Measurements from ENCODE around the gene KIAA0513. TPM values are rescaled to one million over a fixed set of nuclear protein-coding genes. Genes with fewer than 3 reads are reported as not detected.

The KIAA0513 gene
- total RNA-seq, 1 donor from 2014 or later: 6.1 TPM

GRCh38 chr16:85133290-85133599 is 105.7 kb downstream of the KIAA0513 start:
- no peaks in the 10 kb centered on the region for H3F3A ChIP-seq (ENCODE audit: low read depth)
- no peaks in the 10 kb centered on the region for H3K27me3 ChIP-seq
- Mint-ChIP-seq H3K4me3 (no peak overlapping the region), H3K9me3 (no peaks in the 10 kb centered on the region), H3K27me3 (ENCODE audit: insufficient read depth, low read depth) (peaks cover 22% of the 10 kb centered on the region), H3K27ac (peak overlapping the region; percentile 92), H3K4me1 (peaks cover 40% of the 10 kb centered on the region), H3K36me3 (peaks cover 2% of the 10 kb centered on the region)
- H2AFZ ChIP-seq (replicated peaks): no peak overlapping the region
- H3K79me2 ChIP-seq (ENCODE audit: low read depth): no peaks in the 10 kb centered on the region
- no peak overlapping the region for H3K4me3 ChIP-seq
- H3K36me3 ChIP-seq: no peaks in the 10 kb centered on the region
- H3K27ac ChIP-seq: no peak overlapping the region
- H3K9me3 ChIP-seq (ENCODE audit: low read depth): no peaks in the 10 kb centered on the region
- TF ChIP-seq EZH2 (IDR thresholded peaks at IDR 0.05) (no peak), EZH2phosphoT487 (IDR thresholded peaks at IDR 0.05) (no peak), CTCF (IDR thresholded peaks at IDR 0.05) (no peak)
- no peak overlapping the region for H3K4me2 ChIP-seq
- peaks cover 4% of the 10 kb centered on the region for H3K4me1 ChIP-seq
- H3K9ac ChIP-seq: no peak overlapping the region
- DNase-seq (ENCODE audit: low spot score): no peak
- no peaks in the 10 kb centered on the region for H4K20me1 ChIP-seq (ENCODE audit: low read depth)

- Mint-ChIP-seq H3K4me1 (peaks cover 44% of the 10 kb centered on the region), H3K27me3 (ENCODE audit: insufficient read depth, low read depth) (peaks cover 24% of the 10 kb centered on the region), H3K27ac (no peak overlapping the region), H3K9me3 (no peaks in the 10 kb centered on the region), H3K4me3 (peak overlapping the region; percentile 60), H3K36me3 (peaks cover 2% of the 10 kb centered on the region)
- no peak for DNase-seq (ENCODE audit: low spot score)
- H3K9ac ChIP-seq: no peak overlapping the region
- H2AFZ ChIP-seq (replicated peaks): no peak overlapping the region
- H3K79me2 ChIP-seq (ENCODE audit: low read depth): no peaks in the 10 kb centered on the region
- no peaks in the 10 kb centered on the region for H3F3A ChIP-seq (ENCODE audit: low read depth)
- H3K27ac ChIP-seq: no peak overlapping the region
- H4K20me1 ChIP-seq (ENCODE audit: low read depth): no peaks in the 10 kb centered on the region
- no peak overlapping the region for H3K4me2 ChIP-seq
- no peaks in the 10 kb centered on the region for H3K9me3 ChIP-seq (ENCODE audit: low read depth)
- no peaks in the 10 kb centered on the region for H3K27me3 ChIP-seq
- no peaks in the 10 kb centered on the region for H3K36me3 ChIP-seq
- no peak for TF ChIP-seq CTCF (IDR thresholded peaks at IDR 0.05)
- no peak for TF ChIP-seq EZH2 (IDR thresholded peaks at IDR 0.05)
- no peak for TF ChIP-seq EZH2phosphoT487 (IDR thresholded peaks at IDR 0.05)
- H3K4me3 ChIP-seq: no peak overlapping the region
- H3K4me1 ChIP-seq: peaks cover 4% of the 10 kb centered on the region
Measured at GRCh38 chr16:85134076-85134788, 106.6 kb downstream of the KIAA0513 start.

- H4K20me1 ChIP-seq (ENCODE audit: low read depth): no peaks in the 10 kb centered on the region
- H3K27ac ChIP-seq: no peak overlapping the region
- Mint-ChIP-seq H3K4me1 (peaks cover 44% of the 10 kb centered on the region), H3K9me3 (no peaks in the 10 kb centered on the region), H3K36me3 (peaks cover 2% of the 10 kb centered on the region), H3K4me3 (no peak overlapping the region), H3K27ac (no peak overlapping the region), H3K27me3 (ENCODE audit: insufficient read depth, low read depth) (peaks cover 20% of the 10 kb centered on the region)
- no peaks in the 10 kb centered on the region for H3K79me2 ChIP-seq (ENCODE audit: low read depth)
- DNase-seq (ENCODE audit: low spot score): no peak
- no peak overlapping the region for H3K4me3 ChIP-seq
- no peak overlapping the region for H2AFZ ChIP-seq (replicated peaks)
- H3K4me2 ChIP-seq: no peak overlapping the region
- no peaks in the 10 kb centered on the region for H3K27me3 ChIP-seq
- TF ChIP-seq EZH2phosphoT487 (IDR thresholded peaks at IDR 0.05) (no peak), CTCF (IDR thresholded peaks at IDR 0.05) (no peak), EZH2 (IDR thresholded peaks at IDR 0.05) (no peak)
- H3F3A ChIP-seq (ENCODE audit: low read depth): no peaks in the 10 kb centered on the region
- H3K9me3 ChIP-seq (ENCODE audit: low read depth): no peaks in the 10 kb centered on the region
- H3K36me3 ChIP-seq: no peaks in the 10 kb centered on the region
- peaks cover 4% of the 10 kb centered on the region for H3K4me1 ChIP-seq
- H3K9ac ChIP-seq: no peak overlapping the region
Measured at GRCh38 chr16:85134789-85135142, 107.2 kb downstream of the KIAA0513 start.

Data from neural progenitor cell (in vitro differentiated cells).